HCT116 (cell line): ENCODE measurements around the gene DCAF5. TPM values are rescaled to one million over a fixed set of nuclear protein-coding genes. Genes with fewer than 3 reads are reported as not detected.

Source experiments
- ATAC-seq: fragments of 200-7000 bp; cut with Tn5 transposase; 2 replicates; pipeline ENCODE4 v1.9.1; 2020; ENCODE audit warnings: mild to moderate bottlenecking, moderate library complexity
- BruUV-seq: library from RNA; stranded (reverse); fragments of 400-500 nt; replicated peaks from 2 replicates; lab custom pipeline; 2021; lab: Mats Ljungman, UMichigan
- CTCF ChIA-PET: fragments of 300-600 bp; sonication (Branson Sonifier 250); formaldehyde crosslinking; loops from one replicate; lab custom pipeline; 2021; ENCODE audit warnings: antibody characterized with exemption; lab: Charles Lee
- POLR2A ChIA-PET: fragments of 300-600, 350-600 bp; sonication (Branson Sonifier 250); formaldehyde crosslinking; loops from one replicate; lab custom pipeline; 2021; ENCODE audit warnings: antibody characterized with exemption; lab: Charles Lee
- RAD21 ChIA-PET, 2 experiments: fragments of 300-600 bp; sonication (Branson Sonifier 250); formaldehyde crosslinking; loops; one replicate each; lab custom pipeline; 2023; ENCODE audit warnings: low total read pairs in 2 of 2; ENCODE audit not compliant: uncharacterized antibody in 2 of 2, unreplicated experiment in 2 of 2, low non-redundant PET in 1 of 2; lab: Charles Lee
- DNase-seq: peaks from one replicate; pipeline ENCODE4 v3.0.0-alpha.2; 2010; ENCODE audit warnings: low read depth, low spot score
- H2AFZ ChIP-seq: fragments of 200-600 bp; shearing (Covaris generic), sonication (generic); 2 replicates; pipeline ENCODE4 v1.6.1; 2017; ENCODE audit warnings: low read depth, mixed run types, mixed read lengths, antibody characterized with exemption, low read length; ENCODE audit not compliant: poor library complexity, severe bottlenecking
- H3K27ac ChIP-seq: 2 replicates; pipeline ENCODE4 v1.5.1; 2012; ENCODE audit warnings: low read depth, low read length
- H3K27me3 ChIP-seq: fragments of 200-600 bp; sonication (generic); 2 replicates; pipeline ENCODE4 v1.6.1; 2016; ENCODE audit warnings: mixed run types, low read length, mixed read lengths; ENCODE audit not compliant: insufficient read depth
- H3K36me3 ChIP-seq, 2 experiments: fragments of 200-500 bp in 1 of 2; fragments of 200-600 bp in 1 of 2; sonication (Bioruptor generic) in 1 of 2; sonication (generic) in 1 of 2; 2 replicates each; pipeline versions ENCODE4 v1.5.1 to v1.6.1; 2014 to 2016; ENCODE audit warnings: low read length in 2 of 2, inconsistent platforms in 1 of 2, mixed read lengths in 1 of 2, mixed run types in 1 of 2; ENCODE audit not compliant: insufficient read depth in 2 of 2, control insufficient read depth in 1 of 2
- H3K4me1 ChIP-seq, 2 experiments: fragments of 200-600 bp in 1 of 2; sonication (generic) in 1 of 2; 2 replicates each; pipeline versions ENCODE4 v1.5.1 to v1.6.1; 2012 to 2017; ENCODE audit warnings: low read length in 2 of 2, inconsistent platforms in 1 of 2, mild to moderate bottlenecking in 1 of 2, mixed read lengths in 1 of 2, mixed run types in 1 of 2, moderate library complexity in 1 of 2; ENCODE audit not compliant: insufficient read depth in 2 of 2, control insufficient read depth in 1 of 2
- H3K4me2 ChIP-seq: fragments of 200-600 bp; sonication (generic); 2 replicates; pipeline ENCODE4 v1.6.1; 2017; ENCODE audit warnings: mixed run types, low read length, mixed read lengths
- H3K4me3 ChIP-seq, 2 experiments: fragments of 200-600 bp in 1 of 2; sonication (generic) in 1 of 2; replicated peaks in 1 of 2; 2 replicates each; pipeline ENCODE4 v1.5.1; 2011 to 2016; ENCODE audit warnings: low read length in 2 of 2, control low read depth in 1 of 2, low read depth in 1 of 2, mild to moderate bottlenecking in 1 of 2, mixed read lengths in 1 of 2, mixed run types in 1 of 2
- H3K79me2 ChIP-seq: fragments of 200-600 bp; sonication (generic); 2 replicates; pipeline ENCODE4 v1.6.1; 2017; ENCODE audit warnings: mild to moderate bottlenecking, mixed run types, low read length, moderate library complexity, mixed read lengths; ENCODE audit not compliant: insufficient read depth
- H3K9ac ChIP-seq: fragments of 200-600 bp; sonication (generic); 2 replicates; pipeline ENCODE4 v1.6.1; 2016; ENCODE audit warnings: low read length, mixed read lengths
- H3K9me2 ChIP-seq: fragments of 200-600 bp; sonication (generic), shearing (Covaris generic); 2 replicates; pipeline ENCODE4 v1.6.1; 2017; ENCODE audit warnings: mixed run types, mild to moderate bottlenecking, moderate library complexity; ENCODE audit not compliant: insufficient read depth
- H3K9me3 ChIP-seq, 2 experiments: fragments of 200-500 bp in 1 of 2; fragments of 200-600 bp in 1 of 2; sonication (Bioruptor generic) in 1 of 2; sonication (generic) in 1 of 2; 2 replicates each; pipeline ENCODE4 v1.6.1; 2014 to 2017; ENCODE audit warnings: low read length in 2 of 2, mixed read lengths in 2 of 2, inconsistent platforms in 1 of 2, low read depth in 1 of 2, mild to moderate bottlenecking in 1 of 2, mixed run types in 1 of 2, moderate library complexity in 1 of 2; ENCODE audit not compliant: control insufficient read depth in 1 of 2, insufficient read depth in 1 of 2
- H4K20me1 ChIP-seq: fragments of 200-600 bp; sonication (generic), shearing (Covaris generic); 2 replicates; pipeline ENCODE4 v1.6.1; 2017; ENCODE audit warnings: mixed run types, mild to moderate bottlenecking, moderate library complexity; ENCODE audit not compliant: insufficient read depth
- ATF3 ChIP-seq: IDR thresholded peaks from 2 replicates; pipeline ENCODE4 v1.6.1; 2012
- CBX3 ChIP-seq: IDR thresholded peaks from 2 replicates; pipeline ENCODE4 v1.6.1; 2012; ENCODE audit warnings: low read depth
- CEBPB ChIP-seq: IDR thresholded peaks from 2 replicates; pipeline ENCODE4 v1.6.1; 2012; ENCODE audit warnings: low read depth
- CTCF ChIP-seq, 3 experiments: fragments of 200-600 bp in 1 of 3; sonication (generic) in 1 of 3; IDR thresholded peaks in 2 of 3; conservative IDR thresholded peaks in 1 of 3; 2 replicates each; pipeline ENCODE4 v1.5.1; 2012 to 2017; ENCODE audit warnings: low read depth in 2 of 3, low read length in 2 of 3, antibody characterized with exemption in 1 of 3, borderline replicate concordance in 1 of 3, control low read depth in 1 of 3, mild to moderate bottlenecking in 1 of 3, mixed read lengths in 1 of 3, mixed run types in 1 of 3, moderate library complexity in 1 of 3; ENCODE audit not compliant: insufficient read depth in 1 of 3
- ELF1 ChIP-seq: IDR thresholded peaks from 2 replicates; pipeline ENCODE4 v1.6.1; 2012; ENCODE audit warnings: low read depth, borderline replicate concordance
- EZH2 ChIP-seq: fragments of 200-600 bp; sonication (generic); IDR thresholded peaks from 2 replicates; pipeline ENCODE4 v1.6.1; 2017; ENCODE audit warnings: antibody characterized with exemption, mixed run types
- FOSL1 ChIP-seq: IDR thresholded peaks from 2 replicates; pipeline ENCODE4 v1.6.1; 2012; ENCODE audit warnings: low read depth
- MAX ChIP-seq: IDR thresholded peaks from 2 replicates; pipeline ENCODE4 v1.6.1; 2012
- POLR2A ChIP-seq: IDR thresholded peaks from 2 replicates; pipeline ENCODE4 v1.7.0; 2011; ENCODE audit warnings: borderline replicate concordance; ENCODE audit not compliant: insufficient read depth, insufficient read length; ENCODE audit errors: extremely low read depth
- POLR2AphosphoS5 ChIP-seq: IDR thresholded peaks from 2 replicates; pipeline ENCODE4 v1.6.1; 2011; ENCODE audit warnings: mild to moderate bottlenecking, low read depth, low read length, moderate library complexity
- RAD21 ChIP-seq: IDR thresholded peaks from 2 replicates; pipeline ENCODE4 v1.6.1; 2012; ENCODE audit warnings: low read depth, mild to moderate bottlenecking
- REST ChIP-seq: IDR thresholded peaks from 2 replicates; pipeline ENCODE4 v1.6.1; 2012; ENCODE audit warnings: low read depth
- SIN3A ChIP-seq: IDR thresholded peaks from 2 replicates; pipeline ENCODE4 v1.6.1; 2012; ENCODE audit warnings: low read depth
- SP1 ChIP-seq: IDR thresholded peaks from 2 replicates; pipeline ENCODE4 v1.6.1; 2012; ENCODE audit warnings: low read depth
- SRF ChIP-seq: IDR thresholded peaks from 2 replicates; pipeline ENCODE4 v1.6.1; 2012; ENCODE audit warnings: low read depth
- TCF7L2 ChIP-seq: IDR thresholded peaks from 2 replicates; pipeline ENCODE4 v1.7.0; 2011; ENCODE audit warnings: borderline replicate concordance, inconsistent platforms; ENCODE audit not compliant: insufficient read depth, insufficient read length; ENCODE audit errors: extremely low read depth
- YY1 ChIP-seq: IDR thresholded peaks from 2 replicates; pipeline ENCODE4 v1.6.1; 2011; ENCODE audit warnings: low read length, low read depth, moderate library complexity, mild to moderate bottlenecking; ENCODE audit not compliant: insufficient replicate concordance; ENCODE audit errors: extremely low read depth
- ZFX ChIP-seq: fragments of 450-650 bp; IDR thresholded peaks from 2 replicates; pipeline ENCODE4 v1.6.1; 2017
- ZNF274 ChIP-seq: fragments of 200-500 bp; sonication (Bioruptor generic); IDR thresholded peaks from 2 replicates; pipeline ENCODE4 v1.6.1; 2014; ENCODE audit warnings: mild to moderate bottlenecking, low read depth, low read length, inconsistent platforms
- intact Hi-C: fragments of 100-400 bp; cut with micrococcal nuclease; formaldehyde crosslinking; loops from 2 replicates; pipeline ENCODE4 v1.10.0; 2022
- total RNA-seq: library from RNA; stranded (reverse); gene quantifications from one replicate; pipeline ENCODE4 v1.2.1, GENCODE V29; 2021; ENCODE audit not compliant: unreplicated experiment

The DCAF5 gene
- total RNA-seq, 1 experiment from 2014 or later: 27.1 TPM

GRCh38 chr14:69003626-69004025 lies 149.3 kb downstream of the DCAF5 start:
- DNase-seq (no peak), ATAC-seq (no peak)
- intact Hi-C loops: loop anchor here (5.0 kb wide), 1 partner anchor 91 kb away; no protein-coding TSS in a partner anchor
- Histone ChIP-seq H3K36me3 (no peaks in the 10 kb centered on the region), H3K9me2 (no peaks in the 10 kb centered on the region), H3K9ac (no peak overlapping the region), H3K4me1 (peaks cover 13 to 19% of the 10 kb centered on the region in 2 experiments), H3K9me3 (no peaks in the 10 kb centered on the region), H3K79me2 (no peaks in the 10 kb centered on the region), H3K4me3 (no peak overlapping the region), H3K4me2 (no peak overlapping the region), H3K27me3 (no peaks in the 10 kb centered on the region), H4K20me1 (no peaks in the 10 kb centered on the region), H2AFZ (no peak overlapping the region), H3K27ac (no peak overlapping the region)
- TF ChIP-seq REST (no peak), POLR2AphosphoS5 (no peak), RAD21 (no peak), CTCF (IDR thresholded peaks at IDR 0.05 in 2 of 3, conservative IDR thresholded peaks at IDR 0.05 in 1 of 3; ENCODE audit: borderline replicate concordance in 1 of 3, insufficient read depth in 1 of 3, low read depth in 2 of 3, low read length in 2 of 3) (no peak), YY1 (no peak), SIN3A (no peak), FOSL1 (no peak), ZNF274 (no peak), POLR2A (no peak), EZH2 (no peak), CEBPB (no peak), MAX (no peak), TCF7L2 (no peak), CBX3 (no peak), ZFX (no peak), ATF3 (no peak), SRF (no peak), ELF1 (no peak), SP1 (no peak)
- no TSS peak for BruUV-seq
- POLR2A ChIA-PET: no interaction called here
- CTCF ChIA-PET: no interaction called here
- RAD21 ChIA-PET: no interaction called here
